DND-41 (cell line): ENCODE measurements around the gene NNMT.
"Not testable (repeated sequence)": the region's sequence is repeated elsewhere in the genome, so short reads cannot be mapped to it uniquely, and the experiment has no call there.

Experiments used
- ATAC-seq: fragments of 200-7000 bp; cut with Tn5 transposase; 3 replicates; pipeline ENCODE4 v1.9.1; 2021; ENCODE audit warnings: low read depth; ENCODE audit not compliant: insufficient read depth
- DNase-seq: peaks from one replicate; pipeline ENCODE4 v3.0.0-alpha.2; 2020
- H2AFZ ChIP-seq: 2 replicates; pipeline ENCODE4 v1.6.0; 2012; ENCODE audit warnings: low read depth, low read length
- H3K27ac ChIP-seq: 2 replicates; pipeline ENCODE4 v1.5.1; 2012; ENCODE audit warnings: low read length, inconsistent platforms
- H3K27me3 ChIP-seq: fragments of 200-600 bp; sonication (generic); 2 replicates; pipeline ENCODE4 v1.6.0; 2012; ENCODE audit warnings: low read length, mild to moderate bottlenecking, inconsistent platforms; ENCODE audit not compliant: insufficient read depth, poor library complexity
- H3K36me3 ChIP-seq: 2 replicates; pipeline ENCODE4 v1.5.1; 2012; ENCODE audit warnings: low read length, inconsistent platforms; ENCODE audit not compliant: insufficient read depth
- H3K4me1 ChIP-seq: 2 replicates; pipeline ENCODE4 v1.5.1; 2012; ENCODE audit warnings: mild to moderate bottlenecking, low read length; ENCODE audit not compliant: insufficient read depth
- H3K4me2 ChIP-seq: 2 replicates; pipeline ENCODE4 v1.6.0; 2012; ENCODE audit warnings: mild to moderate bottlenecking, moderate library complexity, low read length, inconsistent platforms; ENCODE audit not compliant: insufficient read depth
- H3K4me3 ChIP-seq, 2 experiments: fragments of 200-600 bp in 1 of 2; shearing (Covaris generic) in 1 of 2; 2 replicates each; pipeline ENCODE4 v1.5.1; 2012 to 2016; ENCODE audit warnings: inconsistent platforms in 2 of 2, low read length in 2 of 2, mild to moderate bottlenecking in 2 of 2, low read depth in 1 of 2, moderate library complexity in 1 of 2
- H3K79me2 ChIP-seq: 2 replicates; pipeline ENCODE4 v1.6.0; 2012; ENCODE audit warnings: low read length, inconsistent platforms; ENCODE audit not compliant: insufficient read depth
- H3K9ac ChIP-seq: 2 replicates; pipeline ENCODE4 v1.6.0; 2012; ENCODE audit warnings: low read depth, mild to moderate bottlenecking, inconsistent platforms, low read length, moderate library complexity
- H3K9me3 ChIP-seq: 2 replicates; pipeline ENCODE4 v1.5.1; 2012; ENCODE audit warnings: low read length, moderate library complexity, mild to moderate bottlenecking, inconsistent platforms; ENCODE audit not compliant: insufficient read depth, severe bottlenecking
- H4K20me1 ChIP-seq: 2 replicates; pipeline ENCODE4 v1.6.0; 2012; ENCODE audit warnings: low read length; ENCODE audit not compliant: insufficient read depth
- CTCF ChIP-seq: IDR thresholded peaks from 2 replicates; pipeline ENCODE4 v1.5.1; 2012; ENCODE audit warnings: borderline replicate concordance, low read length, moderate library complexity, mild to moderate bottlenecking; ENCODE audit not compliant: poor library complexity, severe bottlenecking; ENCODE audit errors: extremely low read depth
- EZH2 ChIP-seq: IDR thresholded peaks from 3 replicates; pipeline ENCODE4 v1.6.1; 2012; ENCODE audit warnings: borderline replicate concordance, low read depth, mild to moderate bottlenecking, moderate library complexity, low read length, inconsistent platforms; ENCODE audit not compliant: severe bottlenecking

The NNMT gene

GRCh38 chr11:114340311-114341131 is 44.3 kb downstream of the NNMT start:
- Histone ChIP-seq H2AFZ (peak overlapping the region; percentile 32; the same call in 1 of the 2 replicates), H3K4me3 (no peak overlapping the region), H3K4me1 (peaks cover 8% of the 10 kb centered on the region), H3K9me3 (no peaks in the 10 kb centered on the region), H3K27me3 (peaks cover 6% of the 10 kb centered on the region), H4K20me1 (no peaks in the 10 kb centered on the region), H3K4me2 (peak overlapping the region; percentile 41; the same call in 1 of the 2 replicates), H3K9ac (no peak overlapping the region), H3K79me2 (no peaks in the 10 kb centered on the region), H3K36me3 (no peaks in the 10 kb centered on the region), H3K27ac (no peak overlapping the region)
- DNase-seq (peak; percentile 40), ATAC-seq (peak; percentile 79)
- TF ChIP-seq EZH2 = no peak
- peak; percentile 80 for TF ChIP-seq CTCF

GRCh38 chr11:114341667-114342066 is 45.5 kb downstream of the NNMT start:
- H3K4me3 ChIP-seq, H2AFZ ChIP-seq, H3K4me2 ChIP-seq: not testable (repeated sequence)

GRCh38 chr11:114342476-114342875 is 46.3 kb downstream of the NNMT start:
- Histone ChIP-seq H3K27me3 (peaks cover 6% of the 10 kb centered on the region), H3K9ac (no peak overlapping the region), H3K79me2 (no peaks in the 10 kb centered on the region), H3K4me3 (no peak overlapping the region), H3K27ac (no peak overlapping the region), H3K9me3 (peaks cover 2% of the 10 kb centered on the region), H3K4me2 (no peak overlapping the region), H2AFZ (no peak overlapping the region), H3K36me3 (no peaks in the 10 kb centered on the region), H3K4me1 (peaks cover 11% of the 10 kb centered on the region), H4K20me1 (no peaks in the 10 kb centered on the region)
- no peak for ATAC-seq
- no peak for DNase-seq
- TF ChIP-seq CTCF (no peak), EZH2 (no peak)

More at GRCh38 chr11:114341667-114342066, 45.5 kb downstream of the NNMT start:
- not testable (repeated sequence) for H3K4me1 ChIP-seq, H3K36me3 ChIP-seq, H3K79me2 ChIP-seq, H3K27me3 ChIP-seq, DNase-seq, H3K9ac ChIP-seq, H3K27ac ChIP-seq, H3K9me3 ChIP-seq, H4K20me1 ChIP-seq, ATAC-seq

GRCh38 chr11:114343020-114343419 is 46.8 kb downstream of the NNMT start:
- no peak overlapping the region for H3K9ac ChIP-seq
- no peak overlapping the region for H3K4me2 ChIP-seq
- ATAC-seq (no peak), DNase-seq (no peak)
- H2AFZ ChIP-seq = no peak overlapping the region
- H4K20me1 ChIP-seq = no peaks in the 10 kb centered on the region
- TF ChIP-seq EZH2 (no peak), CTCF (no peak)
- peaks cover 6% of the 10 kb centered on the region for H3K27me3 ChIP-seq
- no peaks in the 10 kb centered on the region for H3K79me2 ChIP-seq
- no peak overlapping the region for H3K27ac ChIP-seq
- H3K4me1 ChIP-seq = peaks cover 11% of the 10 kb centered on the region
- H3K9me3 ChIP-seq = peaks cover 5% of the 10 kb centered on the region
- no peak overlapping the region for H3K4me3 ChIP-seq
- H3K36me3 ChIP-seq = no peaks in the 10 kb centered on the region
